PC-3 (cell line): ENCODE results near the gene CARNS1. TPM values are rescaled to one million over a fixed set of nuclear protein-coding genes. Genes with fewer than 3 reads are reported as not detected.

Experiments
- ATAC-seq: fragments of 200-7000 bp; cut with Tn5 transposase; 2 replicates; pipeline ENCODE4 v1.9.1; 2020; ENCODE audit warnings: mild to moderate bottlenecking, moderate library complexity
- BruUV-seq: library from RNA; stranded (reverse); fragments of 400-500 nt; replicated peaks from 2 replicates; lab custom pipeline; 2021; lab: Mats Ljungman, UMichigan
- CTCF ChIA-PET: fragments of 300-600 bp; sonication (Branson Sonifier 250); formaldehyde crosslinking; loops from one replicate; lab custom pipeline; 2022; ENCODE audit warnings: antibody characterized with exemption; lab: Charles Lee
- POLR2A ChIA-PET: fragments of 300-600 bp; sonication (Branson Sonifier 250); formaldehyde crosslinking; loops from one replicate; lab custom pipeline; 2022; ENCODE audit warnings: antibody characterized with exemption; ENCODE audit not compliant: unreplicated experiment; lab: Charles Lee
- DNase-seq: peaks from one replicate; pipeline ENCODE4 v3.0.0-alpha.2; 2015
- H2AFZ ChIP-seq: fragments of 300-600 bp; sonication (generic); 2 replicates; pipeline ENCODE4 v1.6.0; 2016; ENCODE audit warnings: antibody characterized with exemption, low read length
- H3F3A ChIP-seq: fragments of 300-600 bp; sonication (generic); one replicate; pipeline ENCODE4 v1.6.0; 2017; ENCODE audit warnings: antibody characterized with exemption, low read length, control low read depth, mild to moderate bottlenecking; ENCODE audit not compliant: unreplicated experiment
- H3K27ac ChIP-seq: fragments of 300-600 bp; sonication (generic); 2 replicates; pipeline ENCODE4 v1.5.1; 2016; ENCODE audit warnings: mild to moderate bottlenecking, low read length
- H3K27me3 ChIP-seq: fragments of 300-600 bp; sonication (generic); 2 replicates; pipeline ENCODE4 v1.6.1; 2016; ENCODE audit warnings: low read length, mixed read lengths
- H3K36me3 ChIP-seq: fragments of 300-600 bp; sonication (generic); 2 replicates; pipeline ENCODE4 v1.6.1; 2016; ENCODE audit warnings: low read depth, mixed run types, low read length, mixed read lengths
- H3K4me1 ChIP-seq: fragments of 300-600 bp; sonication (generic); 2 replicates; pipeline ENCODE4 v1.5.1; 2016; ENCODE audit warnings: low read length; ENCODE audit not compliant: insufficient read depth
- H3K4me2 ChIP-seq: fragments of 300-600 bp; sonication (generic); 2 replicates; pipeline ENCODE4 v1.6.0; 2016; ENCODE audit warnings: low read length
- H3K4me3 ChIP-seq: fragments of 300-600 bp; sonication (generic); 2 replicates; pipeline ENCODE4 v1.5.1; 2016; ENCODE audit warnings: mild to moderate bottlenecking, low read length, mixed read lengths
- H3K79me2 ChIP-seq: fragments of 300-600 bp; sonication (generic); 2 replicates; pipeline ENCODE4 v1.6.1; 2017; ENCODE audit warnings: low read length, mixed read lengths
- H3K9ac ChIP-seq: fragments of 300-600 bp; sonication (generic); 2 replicates; pipeline ENCODE4 v1.6.0; 2016; ENCODE audit warnings: mild to moderate bottlenecking, low read length
- H3K9me2 ChIP-seq: fragments of 300-600 bp; sonication (generic); replicated peaks from 2 replicates; pipeline ENCODE4 v1.6.1; 2016; ENCODE audit warnings: mixed run types, low read length, mixed read lengths
- H3K9me3 ChIP-seq: fragments of 300-600 bp; sonication (generic); 2 replicates; pipeline ENCODE4 v1.6.1; 2016; ENCODE audit warnings: low read length, mixed read lengths
- H4K20me1 ChIP-seq: fragments of 300-600 bp; sonication (generic); 2 replicates; pipeline ENCODE4 v1.6.1; 2016; ENCODE audit warnings: low read length, mixed read lengths
- EZH2 ChIP-seq: fragments of 300-600 bp; sonication (generic); IDR thresholded peaks from one replicate; pipeline ENCODE4 v1.6.1; 2017; ENCODE audit warnings: antibody characterized with exemption, mild to moderate bottlenecking, low read length; ENCODE audit not compliant: unreplicated experiment
- EZH2phosphoT487 ChIP-seq: fragments of 300-600 bp; sonication (generic); IDR thresholded peaks from 2 replicates; pipeline ENCODE4 v1.6.1; 2018; ENCODE audit warnings: mild to moderate bottlenecking, antibody characterized with exemption, low read length, borderline replicate concordance
- intact Hi-C: fragments of 100-400 bp; cut with micrococcal nuclease; formaldehyde crosslinking; loops from 2 replicates; pipeline ENCODE4 v1.9.0; 2023
- total RNA-seq: library from RNA; depleted of rRNA; stranded (reverse); fragments of >200 nt; gene quantifications from 2 replicates; pipeline ENCODE4 v1.2.3, GENCODE V29; 2014
- TF ChIP-seq, protein P1 (sequence below): fragments of 300-600 bp; sonication (generic); conservative IDR thresholded peaks from 2 replicates; pipeline ENCODE4 v1.5.1; 2017; ENCODE audit warnings: antibody characterized with exemption, low read depth, mild to moderate bottlenecking, low read length

Gene CARNS1
- total RNA-seq, 1 experiment from 2014 or later = 0.22 TPM

DNA sequence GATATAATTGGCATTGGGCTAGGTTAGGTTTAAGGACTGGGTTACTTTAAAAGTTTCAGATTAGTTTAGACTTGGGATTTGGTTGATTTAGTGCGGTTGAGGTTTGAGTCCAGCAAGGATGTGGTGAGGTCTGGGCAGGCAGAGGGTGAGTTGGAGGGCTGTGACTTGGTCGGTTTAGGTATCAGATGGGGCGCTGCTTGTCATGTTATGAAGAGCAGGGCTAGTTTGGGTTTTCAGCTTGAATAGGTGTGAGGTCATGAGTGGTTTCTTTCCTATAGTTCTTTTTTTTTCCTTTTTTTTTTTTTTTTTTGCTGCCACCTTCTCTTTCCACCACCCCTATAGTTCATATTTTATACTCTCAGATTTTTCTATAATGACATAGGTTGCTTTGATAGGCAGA lies 46.9 kb upstream of the CARNS1 start:
- Histone ChIP-seq H3K9me2 (no peaks in the 10 kb centered on the region), H3K9ac (no peak overlapping the region), H3K4me3 (no peak overlapping the region), H3K9me3 (no peaks in the 10 kb centered on the region), H3F3A (peaks cover 5% of the 10 kb centered on the region), H4K20me1 (peaks cover 63% of the 10 kb centered on the region), H2AFZ (no peak overlapping the region), H3K4me1 (peaks cover 18% of the 10 kb centered on the region), H3K27ac (no peak overlapping the region), H3K79me2 (peaks cover 89% of the 10 kb centered on the region), H3K36me3 (peaks cover 45% of the 10 kb centered on the region; the same call in 1 of the 2 replicates), H3K27me3 (no peaks in the 10 kb centered on the region), H3K4me2 (no peak overlapping the region)
- no TSS peak for BruUV-seq
- CTCF ChIA-PET = interaction anchor here (1.5 kb wide), 1 partner anchor 23 kb away, joined by 4 read pairs; no protein-coding TSS in a partner anchor
- POLR2A ChIA-PET = no interaction called here
- intact Hi-C loops = no loop called here
- ATAC-seq = no peak
- DNase-seq = no peak
- no peak for TF ChIP-seq EZH2phosphoT487
- TF ChIP-seq EZH2 = no peak
- TF ChIP-seq, protein P1, sequence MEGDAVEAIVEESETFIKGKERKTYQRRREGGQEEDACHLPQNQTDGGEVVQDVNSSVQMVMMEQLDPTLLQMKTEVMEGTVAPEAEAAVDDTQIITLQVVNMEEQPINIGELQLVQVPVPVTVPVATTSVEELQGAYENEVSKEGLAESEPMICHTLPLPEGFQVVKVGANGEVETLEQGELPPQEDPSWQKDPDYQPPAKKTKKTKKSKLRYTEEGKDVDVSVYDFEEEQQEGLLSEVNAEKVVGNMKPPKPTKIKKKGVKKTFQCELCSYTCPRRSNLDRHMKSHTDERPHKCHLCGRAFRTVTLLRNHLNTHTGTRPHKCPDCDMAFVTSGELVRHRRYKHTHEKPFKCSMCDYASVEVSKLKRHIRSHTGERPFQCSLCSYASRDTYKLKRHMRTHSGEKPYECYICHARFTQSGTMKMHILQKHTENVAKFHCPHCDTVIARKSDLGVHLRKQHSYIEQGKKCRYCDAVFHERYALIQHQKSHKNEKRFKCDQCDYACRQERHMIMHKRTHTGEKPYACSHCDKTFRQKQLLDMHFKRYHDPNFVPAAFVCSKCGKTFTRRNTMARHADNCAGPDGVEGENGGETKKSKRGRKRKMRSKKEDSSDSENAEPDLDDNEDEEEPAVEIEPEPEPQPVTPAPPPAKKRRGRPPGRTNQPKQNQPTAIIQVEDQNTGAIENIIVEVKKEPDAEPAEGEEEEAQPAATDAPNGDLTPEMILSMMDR = no peak

DNA sequence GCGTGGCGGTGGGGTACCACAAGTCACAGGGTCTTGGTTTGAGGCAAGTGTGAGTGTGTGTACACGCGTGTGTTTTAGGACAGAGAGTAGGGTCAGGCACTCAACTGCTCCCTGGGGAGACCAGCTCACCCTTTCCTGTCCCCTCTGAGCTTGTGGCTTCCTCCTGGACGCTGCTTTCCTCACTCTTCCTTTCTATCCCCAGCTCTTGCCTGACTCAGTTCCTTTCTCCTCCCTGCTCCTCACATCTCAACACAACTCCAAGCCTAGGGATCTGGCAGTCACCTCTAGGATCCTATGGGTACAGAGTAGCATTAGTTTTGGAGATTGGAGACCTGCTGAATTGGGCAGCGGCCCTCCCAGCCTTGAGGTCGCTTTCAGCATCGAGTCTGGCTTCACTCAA lies 46.2 kb upstream of the CARNS1 start:
- DNase-seq (no peak), ATAC-seq (no peak)
- ChIA-PET CTCF (interaction anchor here (0.9 to 1.5 kb wide), 2 partner anchors 12 to 23 kb away, joined by 3 to 4 read pairs; no protein-coding TSS in a partner anchor), POLR2A (no interaction called here)
- Histone ChIP-seq H3K9me2 (no peaks in the 10 kb centered on the region), H3K4me1 (peaks cover 20% of the 10 kb centered on the region), H2AFZ (no peak overlapping the region), H3K9me3 (no peaks in the 10 kb centered on the region), H3K9ac (no peak overlapping the region), H3K36me3 (peaks cover 43% of the 10 kb centered on the region; the same call in 1 of the 2 replicates), H3K4me3 (no peak overlapping the region), H3K79me2 (peaks cover 89% of the 10 kb centered on the region), H3K27me3 (no peaks in the 10 kb centered on the region), H3F3A (peaks cover 6% of the 10 kb centered on the region), H3K27ac (no peak overlapping the region), H3K4me2 (no peak overlapping the region), H4K20me1 (peaks cover 61% of the 10 kb centered on the region)
- BruUV-seq = TSS peak; percentile 1
- intact Hi-C loops = no loop called here
- TF ChIP-seq EZH2 (no peak), EZH2phosphoT487 (no peak)
- TF ChIP-seq, protein P1 = no peak

DNA sequence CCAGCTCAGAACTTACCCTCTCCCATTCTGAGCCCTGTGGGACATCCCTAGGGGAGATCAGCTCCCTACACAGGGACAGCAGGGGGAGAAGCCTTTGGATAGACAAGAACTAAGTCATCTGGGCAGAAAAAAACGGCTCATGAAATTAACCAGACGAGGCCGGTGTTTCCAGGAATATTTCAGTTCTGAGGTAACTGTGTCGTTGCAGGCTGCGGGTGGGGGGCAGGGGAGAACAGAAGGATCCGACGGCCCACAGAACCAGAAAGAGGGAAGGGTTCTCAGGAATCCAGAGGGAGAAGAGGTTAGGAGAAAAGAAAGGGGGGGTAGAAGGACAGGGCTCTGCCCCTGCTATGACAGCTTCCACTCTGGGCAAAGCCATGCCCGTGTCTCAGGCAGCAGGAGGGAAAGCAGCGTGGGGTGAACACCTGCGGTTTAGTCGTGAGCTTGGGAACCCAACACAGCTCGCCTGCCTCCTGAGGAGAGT lies 45.6 kb upstream of the CARNS1 start:
- Histone ChIP-seq H3K4me2 (no peak overlapping the region), H4K20me1 (peaks cover 55% of the 10 kb centered on the region)
- BruUV-seq = no TSS peak

More for the DNA sequence above, 45.6 kb upstream of the CARNS1 start:
- no peaks in the 10 kb centered on the region for H3K9me2 ChIP-seq
- peaks cover 38% of the 10 kb centered on the region; the same call in 1 of the 2 replicates for H3K36me3 ChIP-seq
- DNase-seq = no peak
- no peaks in the 10 kb centered on the region for H3K9me3 ChIP-seq
- H3K4me3 ChIP-seq = no peak overlapping the region
- POLR2A ChIA-PET = interaction anchor here (0.7 kb wide), 1 partner anchor 644 kb away, joined by 6 read pairs; no protein-coding TSS in a partner anchor
- peaks cover 26% of the 10 kb centered on the region for H3K4me1 ChIP-seq
- H2AFZ ChIP-seq = no peak overlapping the region
- TF ChIP-seq EZH2phosphoT487 (no peak), EZH2 (no peak)
- TF ChIP-seq, protein P1 = no peak
- CTCF ChIA-PET = interaction anchor here (0.6 to 1.5 kb wide), 3 partner anchors 12 to 24 kb away, joined by 3 to 4 read pairs (median 3); no protein-coding TSS in a partner anchor
- ATAC-seq = no peak
- H3K27me3 ChIP-seq = no peaks in the 10 kb centered on the region
- H3K79me2 ChIP-seq = peaks cover 85% of the 10 kb centered on the region
- no peak overlapping the region for H3K27ac ChIP-seq
- H3F3A ChIP-seq = peaks cover 12% of the 10 kb centered on the region
- H3K9ac ChIP-seq = no peak overlapping the region
- intact Hi-C loops = loop anchor here (5.0 kb wide), 1 partner anchor 108 kb away; no protein-coding TSS in a partner anchor
